Measurements from ENCODE around the gene HSD11B2.

The HSD11B2 gene

GRCh38 chr16:67461600-67462278, 30.8 kb downstream of the HSD11B2 start:
- no peak overlapping the region for H3K4me3 ChIP-seq (ENCODE audit: low read length)
- no peaks in the 10 kb centered on the region for H3K27me3 ChIP-seq (ENCODE audit: control insufficient read depth, insufficient read depth, low read length)
- no peak overlapping the region for H3K27ac ChIP-seq (ENCODE audit: low read length)
- peaks cover 2% of the 10 kb centered on the region; the same call in 1 of the 2 replicates for H3K4me1 ChIP-seq (ENCODE audit: control insufficient read depth, insufficient read depth, low read length)
- no peaks in the 10 kb centered on the region for H3K9me3 ChIP-seq (ENCODE audit: control insufficient read depth, insufficient read depth, low read length)
- no peaks in the 10 kb centered on the region for H3K36me3 ChIP-seq (ENCODE audit: control insufficient read depth, insufficient read depth, low read length)
- WGBS (ENCODE audit: insufficient coverage, insufficient read length): no CpG with 5 or more reads among the region's 8 CpGs
- no peak for DNase-seq (ENCODE audit: low read depth, low spot score)

GRCh38 chr16:67462279-67462655, 31.3 kb downstream of the HSD11B2 start:
- DNase-seq (ENCODE audit: low read depth, low spot score): no peak
- WGBS (ENCODE audit: insufficient coverage, insufficient read length): no CpG with 5 or more reads among the region's 5 CpGs
- H3K4me1 ChIP-seq (ENCODE audit: control insufficient read depth, insufficient read depth, low read length): peaks cover 2% of the 10 kb centered on the region; the same call in 1 of the 2 replicates
- H3K9me3 ChIP-seq (ENCODE audit: control insufficient read depth, insufficient read depth, low read length): no peaks in the 10 kb centered on the region
- H3K36me3 ChIP-seq (ENCODE audit: control insufficient read depth, insufficient read depth, low read length): no peaks in the 10 kb centered on the region
- H3K27ac ChIP-seq (ENCODE audit: low read length): no peak overlapping the region
- no peaks in the 10 kb centered on the region for H3K27me3 ChIP-seq (ENCODE audit: control insufficient read depth, insufficient read depth, low read length)
- H3K4me3 ChIP-seq (ENCODE audit: low read length): no peak overlapping the region

- Histone ChIP-seq H3K4me1 (ENCODE audit: control insufficient read depth, insufficient read depth, low read length) (peaks cover 2% of the 10 kb centered on the region; the same call in 1 of the 2 replicates), H3K36me3 (ENCODE audit: control insufficient read depth, insufficient read depth, low read length) (no peaks in the 10 kb centered on the region), H3K27me3 (ENCODE audit: control insufficient read depth, insufficient read depth, low read length) (no peaks in the 10 kb centered on the region), H3K4me3 (ENCODE audit: low read length) (no peak overlapping the region), H3K27ac (ENCODE audit: low read length) (no peak overlapping the region), H3K9me3 (ENCODE audit: control insufficient read depth, insufficient read depth, low read length) (no peaks in the 10 kb centered on the region)
- no CpG with 5 or more reads among the region's 5 CpGs for WGBS (ENCODE audit: insufficient coverage, insufficient read length)
- DNase-seq (ENCODE audit: low read depth, low spot score): no peak
These were observed 32.1 kb downstream of the HSD11B2 start for GRCh38 chr16:67463059-67463458.

GRCh38 chr16:67463691-67464090, 32.8 kb downstream of the HSD11B2 start:
- H3K4me1 ChIP-seq (ENCODE audit: control insufficient read depth, insufficient read depth, low read length): peaks cover 2% of the 10 kb centered on the region; the same call in 1 of the 2 replicates
- no peaks in the 10 kb centered on the region for H3K36me3 ChIP-seq (ENCODE audit: control insufficient read depth, insufficient read depth, low read length)
- DNase-seq (ENCODE audit: low read depth, low spot score): no peak
- no peaks in the 10 kb centered on the region for H3K27me3 ChIP-seq (ENCODE audit: control insufficient read depth, insufficient read depth, low read length)
- WGBS (ENCODE audit: insufficient coverage, insufficient read length): no CpG with 5 or more reads among the region's 4 CpGs
- H3K27ac ChIP-seq (ENCODE audit: low read length): no peak overlapping the region
- H3K9me3 ChIP-seq (ENCODE audit: control insufficient read depth, insufficient read depth, low read length): no peaks in the 10 kb centered on the region
- H3K4me3 ChIP-seq (ENCODE audit: low read length): no peak overlapping the region

GRCh38 chr16:67464565-67464964, 33.6 kb downstream of the HSD11B2 start:
- Histone ChIP-seq H3K4me3 (ENCODE audit: low read length) (no peak overlapping the region), H3K9me3 (ENCODE audit: control insufficient read depth, insufficient read depth, low read length) (no peaks in the 10 kb centered on the region), H3K4me1 (ENCODE audit: control insufficient read depth, insufficient read depth, low read length) (peaks cover 2% of the 10 kb centered on the region; the same call in 1 of the 2 replicates), H3K27me3 (ENCODE audit: control insufficient read depth, insufficient read depth, low read length) (no peaks in the 10 kb centered on the region), H3K36me3 (ENCODE audit: control insufficient read depth, insufficient read depth, low read length) (no peaks in the 10 kb centered on the region), H3K27ac (ENCODE audit: low read length) (no peak overlapping the region)
- DNase-seq (ENCODE audit: low read depth, low spot score): no peak
- no CpG with 5 or more reads among the region's 2 CpGs for WGBS (ENCODE audit: insufficient coverage, insufficient read length)

GRCh38 chr16:67466581-67466980, 35.7 kb downstream of the HSD11B2 start:
- H3K9me3 ChIP-seq (ENCODE audit: control insufficient read depth, insufficient read depth, low read length): no peaks in the 10 kb centered on the region
- no peak overlapping the region for H3K4me3 ChIP-seq (ENCODE audit: low read length)
- H3K4me1 ChIP-seq (ENCODE audit: control insufficient read depth, insufficient read depth, low read length): peaks cover 2% of the 10 kb centered on the region; the same call in 1 of the 2 replicates
- no CpG with 5 or more reads among the region's 6 CpGs for WGBS (ENCODE audit: insufficient coverage, insufficient read length)
- no peak for DNase-seq (ENCODE audit: low read depth, low spot score)
- no peaks in the 10 kb centered on the region for H3K27me3 ChIP-seq (ENCODE audit: control insufficient read depth, insufficient read depth, low read length)
- H3K36me3 ChIP-seq (ENCODE audit: control insufficient read depth, insufficient read depth, low read length): no peaks in the 10 kb centered on the region
- no peak overlapping the region for H3K27ac ChIP-seq (ENCODE audit: low read length)

GRCh38 chr16:67468731-67469130, 37.8 kb downstream of the HSD11B2 start:
- no peaks in the 10 kb centered on the region for H3K9me3 ChIP-seq (ENCODE audit: control insufficient read depth, insufficient read depth, low read length)
- H3K4me3 ChIP-seq (ENCODE audit: low read length): no peak overlapping the region
- H3K36me3 ChIP-seq (ENCODE audit: control insufficient read depth, insufficient read depth, low read length): no peaks in the 10 kb centered on the region
- peaks cover 2% of the 10 kb centered on the region; the same call in 1 of the 2 replicates for H3K4me1 ChIP-seq (ENCODE audit: control insufficient read depth, insufficient read depth, low read length)
- DNase-seq (ENCODE audit: low read depth, low spot score): no peak
- no peak overlapping the region for H3K27ac ChIP-seq (ENCODE audit: low read length)
- H3K27me3 ChIP-seq (ENCODE audit: control insufficient read depth, insufficient read depth, low read length): no peaks in the 10 kb centered on the region
- WGBS (ENCODE audit: insufficient coverage, insufficient read length): no CpG with 5 or more reads among the region's 5 CpGs

GRCh38 chr16:67470359-67470758, 39.4 kb downstream of the HSD11B2 start:
- Histone ChIP-seq H3K9me3 (ENCODE audit: control insufficient read depth, insufficient read depth, low read length) (no peaks in the 10 kb centered on the region), H3K36me3 (ENCODE audit: control insufficient read depth, insufficient read depth, low read length) (no peaks in the 10 kb centered on the region), H3K27ac (ENCODE audit: low read length) (no peak overlapping the region), H3K27me3 (ENCODE audit: control insufficient read depth, insufficient read depth, low read length) (no peaks in the 10 kb centered on the region), H3K4me1 (ENCODE audit: control insufficient read depth, insufficient read depth, low read length) (peaks cover 2% of the 10 kb centered on the region; the same call in 1 of the 2 replicates), H3K4me3 (ENCODE audit: low read length) (no peak overlapping the region)
- DNase-seq (ENCODE audit: low read depth, low spot score): no peak
- no CpG with 5 or more reads among the region's 7 CpGs for WGBS (ENCODE audit: insufficient coverage, insufficient read length)

- WGBS (ENCODE audit: insufficient coverage, insufficient read length): no CpG with 5 or more reads among the region's 6 CpGs
- H3K27me3 ChIP-seq (ENCODE audit: control insufficient read depth, insufficient read depth, low read length): no peaks in the 10 kb centered on the region
- no peak overlapping the region for H3K4me3 ChIP-seq (ENCODE audit: low read length)
- H3K27ac ChIP-seq (ENCODE audit: low read length): no peak overlapping the region
- no peak for DNase-seq (ENCODE audit: low read depth, low spot score)
- H3K4me1 ChIP-seq (ENCODE audit: control insufficient read depth, insufficient read depth, low read length): no peaks in the 10 kb centered on the region
- no peaks in the 10 kb centered on the region for H3K36me3 ChIP-seq (ENCODE audit: control insufficient read depth, insufficient read depth, low read length)
- H3K9me3 ChIP-seq (ENCODE audit: control insufficient read depth, insufficient read depth, low read length): no peaks in the 10 kb centered on the region
These were observed 41.0 kb downstream of the HSD11B2 start for GRCh38 chr16:67471758-67472384.

GRCh38 chr16:67474551-67475455, 43.9 kb downstream of the HSD11B2 start:
- DNase-seq (ENCODE audit: low read depth, low spot score): no peak
- H3K36me3 ChIP-seq (ENCODE audit: control insufficient read depth, insufficient read depth, low read length): no peaks in the 10 kb centered on the region

More at GRCh38 chr16:67474551-67475455, 43.9 kb downstream of the HSD11B2 start:
- Histone ChIP-seq H3K9me3 (ENCODE audit: control insufficient read depth, insufficient read depth, low read length) (no peaks in the 10 kb centered on the region), H3K4me1 (ENCODE audit: control insufficient read depth, insufficient read depth, low read length) (no peaks in the 10 kb centered on the region), H3K4me3 (ENCODE audit: low read length) (no peak overlapping the region), H3K27ac (ENCODE audit: low read length) (no peak overlapping the region), H3K27me3 (ENCODE audit: control insufficient read depth, insufficient read depth, low read length) (no peaks in the 10 kb centered on the region)
- WGBS (ENCODE audit: insufficient coverage, insufficient read length): no CpG with 5 or more reads among the region's 11 CpGs
